Activated naive CD8-positive, alpha-beta T cell treated with anti-CD3 and anti-CD28 coated beads, Interleukin-2, amount 50 U/mL, for 24 hours (primary cell): ENCODE results near the gene ANG.
"Not testable (repeated sequence)": the region's sequence is repeated elsewhere in the genome, so short reads cannot be mapped to it uniquely, and the experiment has no call there.

Experiments used
- ATAC-seq: fragments of 150-1000 bp; cut with Tn5 transposase; one replicate; pipeline ENCODE4 v1.10.0; 2021
- DNase-seq: peaks from one replicate; pipeline ENCODE4 v3.0.0; 2021
- H3K27ac Mint-ChIP-seq: one replicate; pipeline ENCODE4 v1.8.0; 2021; ENCODE audit warnings: mild to moderate bottlenecking, mixed read lengths
- H3K27me3 Mint-ChIP-seq: one replicate; pipeline ENCODE4 v1.8.0; 2021; ENCODE audit warnings: mixed read lengths
- H3K36me3 Mint-ChIP-seq: one replicate; pipeline ENCODE4 v1.8.0; 2021; ENCODE audit warnings: low read depth, mixed read lengths
- H3K4me1 Mint-ChIP-seq: one replicate; pipeline ENCODE4 v1.8.0; 2021; ENCODE audit warnings: mixed read lengths
- H3K4me3 Mint-ChIP-seq: one replicate; pipeline ENCODE4 v1.8.0; 2021; ENCODE audit warnings: mild to moderate bottlenecking, moderate library complexity, mixed read lengths
- H3K9me3 Mint-ChIP-seq: one replicate; pipeline ENCODE4 v1.8.0; 2021; ENCODE audit warnings: mixed read lengths

ANG gene

GRCh38 chr14:20700965-20701364 lies 12.4 kb downstream of the ANG start:
- DNase-seq, H3K27ac Mint-ChIP-seq, ATAC-seq, H3K36me3 Mint-ChIP-seq, H3K9me3 Mint-ChIP-seq, H3K27me3 Mint-ChIP-seq, H3K4me1 Mint-ChIP-seq, H3K4me3 Mint-ChIP-seq: not testable (repeated sequence)

GRCh38 chr14:20706657-20707355 lies 18.2 kb downstream of the ANG start:
- no peak overlapping the region for H3K4me3 Mint-ChIP-seq
- H3K36me3 Mint-ChIP-seq, result no peaks in the 10 kb centered on the region
- no peak for ATAC-seq
- H3K27ac Mint-ChIP-seq, result no peak overlapping the region
- H3K27me3 Mint-ChIP-seq, result no peaks in the 10 kb centered on the region
- H3K4me1 Mint-ChIP-seq, result no peaks in the 10 kb centered on the region
- H3K9me3 Mint-ChIP-seq, result no peaks in the 10 kb centered on the region
- DNase-seq, result no peak

GRCh38 chr14:20707622-20708021 lies 19.1 kb downstream of the ANG start:
- H3K4me3 Mint-ChIP-seq, result no peak overlapping the region
- no peak overlapping the region for H3K27ac Mint-ChIP-seq
- ATAC-seq (no peak), DNase-seq (no peak)
- no peaks in the 10 kb centered on the region for H3K9me3 Mint-ChIP-seq
- no peaks in the 10 kb centered on the region for H3K4me1 Mint-ChIP-seq
- no peaks in the 10 kb centered on the region for H3K27me3 Mint-ChIP-seq
- no peaks in the 10 kb centered on the region for H3K36me3 Mint-ChIP-seq

GRCh38 chr14:20711261-20711660 lies 22.7 kb downstream of the ANG start:
- Mint-ChIP-seq H3K9me3 (no peaks in the 10 kb centered on the region), H3K4me3 (no peak overlapping the region), H3K4me1 (peaks cover 7% of the 10 kb centered on the region), H3K27me3 (peaks cover 2% of the 10 kb centered on the region), H3K36me3 (no peaks in the 10 kb centered on the region), H3K27ac (no peak overlapping the region)
- no peak for DNase-seq
- no peak for ATAC-seq

GRCh38 chr14:20711685-20712084 lies 23.1 kb downstream of the ANG start:
- no peak overlapping the region for H3K27ac Mint-ChIP-seq

GRCh38 chr14:20712904-20713303 lies 24.3 kb downstream of the ANG start:
- Mint-ChIP-seq H3K9me3 (no peaks in the 10 kb centered on the region), H3K4me3 (no peak overlapping the region), H3K27ac (no peak overlapping the region), H3K27me3 (peaks cover 2% of the 10 kb centered on the region), H3K36me3 (no peaks in the 10 kb centered on the region), H3K4me1 (peaks cover 7% of the 10 kb centered on the region)
- no peak for ATAC-seq
- no peak for DNase-seq

More at GRCh38 chr14:20711685-20712084, 23.1 kb downstream of the ANG start:
- H3K27me3 Mint-ChIP-seq, result peaks cover 2% of the 10 kb centered on the region
- peaks cover 7% of the 10 kb centered on the region for H3K4me1 Mint-ChIP-seq
- no peak overlapping the region for H3K4me3 Mint-ChIP-seq
- H3K9me3 Mint-ChIP-seq, result no peaks in the 10 kb centered on the region
- no peak for ATAC-seq
- DNase-seq, result no peak
- no peaks in the 10 kb centered on the region for H3K36me3 Mint-ChIP-seq

- Mint-ChIP-seq H3K9me3 (no peaks in the 10 kb centered on the region), H3K4me3 (no peak overlapping the region), H3K27ac (no peak overlapping the region), H3K36me3 (no peaks in the 10 kb centered on the region), H3K27me3 (peaks cover 2% of the 10 kb centered on the region), H3K4me1 (peaks cover 7% of the 10 kb centered on the region)
- ATAC-seq (no peak), DNase-seq (no peak)
Observed at GRCh38 chr14:20714593-20715250, 26.2 kb downstream of the ANG start.

- DNase-seq (no peak), ATAC-seq (no peak)
- H3K9me3 Mint-ChIP-seq, result no peaks in the 10 kb centered on the region
- no peaks in the 10 kb centered on the region for H3K36me3 Mint-ChIP-seq
- peaks cover 7% of the 10 kb centered on the region for H3K4me1 Mint-ChIP-seq
- peaks cover 30% of the 10 kb centered on the region for H3K27me3 Mint-ChIP-seq
- no peak overlapping the region for H3K4me3 Mint-ChIP-seq
- H3K27ac Mint-ChIP-seq, result no peak overlapping the region
Observed at GRCh38 chr14:20719777-20720176, 31.2 kb downstream of the ANG start.

GRCh38 chr14:20720741-20721140 lies 32.2 kb downstream of the ANG start:
- ATAC-seq, result no peak
- no peaks in the 10 kb centered on the region for H3K9me3 Mint-ChIP-seq
- no peaks in the 10 kb centered on the region for H3K4me1 Mint-ChIP-seq
- no peak for DNase-seq
- no peak overlapping the region for H3K27ac Mint-ChIP-seq
- no peaks in the 10 kb centered on the region for H3K36me3 Mint-ChIP-seq
- H3K4me3 Mint-ChIP-seq, result no peak overlapping the region
- peaks cover 31% of the 10 kb centered on the region for H3K27me3 Mint-ChIP-seq

- Mint-ChIP-seq H3K36me3 (no peaks in the 10 kb centered on the region), H3K27me3 (peaks cover 34% of the 10 kb centered on the region), H3K4me1 (peaks cover 3% of the 10 kb centered on the region), H3K27ac (no peak overlapping the region), H3K4me3 (no peak overlapping the region), H3K9me3 (no peaks in the 10 kb centered on the region)
- no peak for ATAC-seq
- no peak for DNase-seq
Observed at GRCh38 chr14:20722016-20722415, 33.5 kb downstream of the ANG start.

- peaks cover 38% of the 10 kb centered on the region for H3K27me3 Mint-ChIP-seq
- no peak for DNase-seq
- no peaks in the 10 kb centered on the region for H3K36me3 Mint-ChIP-seq
- H3K4me3 Mint-ChIP-seq, result no peak overlapping the region
- no peak overlapping the region for H3K27ac Mint-ChIP-seq
- H3K4me1 Mint-ChIP-seq, result peaks cover 3% of the 10 kb centered on the region
- H3K9me3 Mint-ChIP-seq, result no peaks in the 10 kb centered on the region
- peak; percentile 33 for ATAC-seq
Observed at GRCh38 chr14:20723488-20723887, 34.9 kb downstream of the ANG start.

GRCh38 chr14:20726121-20726520 lies 37.6 kb downstream of the ANG start:
- H3K36me3 Mint-ChIP-seq, H3K9me3 Mint-ChIP-seq, DNase-seq, ATAC-seq, H3K4me3 Mint-ChIP-seq, H3K4me1 Mint-ChIP-seq: not testable (repeated sequence)
- Mint-ChIP-seq H3K27ac (peak overlapping the region; percentile 38), H3K27me3 (peaks cover 39% of the 10 kb centered on the region)

GRCh38 chr14:20726531-20726930 lies 38.0 kb downstream of the ANG start:
- H3K36me3 Mint-ChIP-seq, result no peaks in the 10 kb centered on the region

GRCh38 chr14:20730891-20731290 lies 42.3 kb downstream of the ANG start:
- H3K9me3 Mint-ChIP-seq, result no peaks in the 10 kb centered on the region
- no peak overlapping the region for H3K27ac Mint-ChIP-seq
- H3K27me3 Mint-ChIP-seq, result peaks cover 7% of the 10 kb centered on the region
- no peak overlapping the region for H3K4me3 Mint-ChIP-seq
- H3K36me3 Mint-ChIP-seq, result no peaks in the 10 kb centered on the region
- H3K4me1 Mint-ChIP-seq, result peaks cover 3% of the 10 kb centered on the region
- no peak for ATAC-seq
- no peak for DNase-seq

More at GRCh38 chr14:20726531-20726930, 38.0 kb downstream of the ANG start:
- Mint-ChIP-seq H3K27ac (peak overlapping the region; percentile 38), H3K4me1 (peaks cover 3% of the 10 kb centered on the region), H3K9me3 (no peaks in the 10 kb centered on the region), H3K27me3 (peaks cover 35% of the 10 kb centered on the region), H3K4me3 (no peak overlapping the region)
- DNase-seq, result no peak
- ATAC-seq, result no peak

GRCh38 chr14:20732477-20732876 lies 43.9 kb downstream of the ANG start:
- Mint-ChIP-seq H3K27me3 (peaks cover 5% of the 10 kb centered on the region), H3K27ac (no peak overlapping the region), H3K4me3 (no peak overlapping the region), H3K9me3 (no peaks in the 10 kb centered on the region), H3K4me1 (no peaks in the 10 kb centered on the region), H3K36me3 (no peaks in the 10 kb centered on the region)
- DNase-seq (no peak), ATAC-seq (no peak)
